Lower leg skin (tissue), 3 donors: ENCODE measurements around the gene ABI3.

Experiments
- POLR2A ChIP-seq, 2 donors: fragments of 450-650 bp; IDR thresholded peaks; one replicate each; pipeline ENCODE4 v1.6.1; 2016 to 2017; ENCODE audit warnings: antibody characterized with exemption in 2 of 2, mild to moderate bottlenecking in 1 of 2, moderate library complexity in 1 of 2
- TF ChIP-seq, protein P1 (sequence below), 3 donors: fragments of 450-650 bp; IDR thresholded peaks; one replicate each; pipeline ENCODE4 v1.5.1; 2016; ENCODE audit warnings: antibody characterized with exemption in 3 of 3, mild to moderate bottlenecking in 3 of 3, moderate library complexity in 2 of 3

DNA sequence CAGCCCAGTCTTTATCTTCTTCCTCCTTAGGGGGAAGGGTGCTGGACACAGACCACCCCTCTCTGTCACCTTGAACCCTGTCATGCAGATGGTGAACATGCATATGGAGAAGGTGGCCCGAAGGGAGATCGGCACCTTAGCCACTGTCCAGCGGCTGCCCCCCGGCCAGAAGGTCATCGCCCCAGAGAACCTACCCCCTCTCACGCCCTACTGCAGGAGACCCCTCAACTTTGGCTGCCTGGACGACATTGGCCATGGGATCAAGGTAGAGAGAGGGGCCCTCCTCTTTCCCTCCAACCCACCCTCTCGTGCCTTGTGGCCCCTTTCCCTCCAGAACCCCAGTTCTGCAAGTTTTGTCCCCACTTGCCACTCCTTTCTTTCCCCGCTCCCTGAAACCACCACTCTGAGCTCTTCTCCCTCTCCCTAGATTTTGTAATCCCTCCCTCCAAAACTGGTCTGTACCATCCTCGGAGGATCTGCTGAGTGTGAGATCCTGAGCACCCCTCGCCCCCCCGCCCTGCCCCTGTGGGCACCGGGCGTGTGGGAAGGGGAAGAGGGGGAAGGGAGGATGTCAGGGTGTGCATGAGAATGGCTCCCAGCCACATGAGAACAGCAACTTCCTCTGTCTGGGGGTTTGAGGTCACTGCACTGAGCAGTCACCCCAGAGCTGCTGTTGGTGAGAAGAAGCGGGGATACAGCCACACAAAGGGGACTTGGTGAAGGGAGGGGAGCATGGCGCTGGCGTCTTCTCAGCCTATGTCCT is 7.3 kb downstream of the ABI3 start:
- TF ChIP-seq, protein P1, sequence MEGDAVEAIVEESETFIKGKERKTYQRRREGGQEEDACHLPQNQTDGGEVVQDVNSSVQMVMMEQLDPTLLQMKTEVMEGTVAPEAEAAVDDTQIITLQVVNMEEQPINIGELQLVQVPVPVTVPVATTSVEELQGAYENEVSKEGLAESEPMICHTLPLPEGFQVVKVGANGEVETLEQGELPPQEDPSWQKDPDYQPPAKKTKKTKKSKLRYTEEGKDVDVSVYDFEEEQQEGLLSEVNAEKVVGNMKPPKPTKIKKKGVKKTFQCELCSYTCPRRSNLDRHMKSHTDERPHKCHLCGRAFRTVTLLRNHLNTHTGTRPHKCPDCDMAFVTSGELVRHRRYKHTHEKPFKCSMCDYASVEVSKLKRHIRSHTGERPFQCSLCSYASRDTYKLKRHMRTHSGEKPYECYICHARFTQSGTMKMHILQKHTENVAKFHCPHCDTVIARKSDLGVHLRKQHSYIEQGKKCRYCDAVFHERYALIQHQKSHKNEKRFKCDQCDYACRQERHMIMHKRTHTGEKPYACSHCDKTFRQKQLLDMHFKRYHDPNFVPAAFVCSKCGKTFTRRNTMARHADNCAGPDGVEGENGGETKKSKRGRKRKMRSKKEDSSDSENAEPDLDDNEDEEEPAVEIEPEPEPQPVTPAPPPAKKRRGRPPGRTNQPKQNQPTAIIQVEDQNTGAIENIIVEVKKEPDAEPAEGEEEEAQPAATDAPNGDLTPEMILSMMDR (IDR thresholded peaks at IDR 0.05), result no peak
- no peak for TF ChIP-seq POLR2A (IDR thresholded peaks at IDR 0.05)
